22Rv1 (cell line): ENCODE results near the gene ATG7.

Experiments used
- CTCF ChIP-seq: fragments of 450-650 bp; IDR thresholded peaks from 2 replicates; pipeline ENCODE4 v1.5.1; 2017; ENCODE audit warnings: mild to moderate bottlenecking
- ZFX ChIP-seq: fragments of 450-650 bp; IDR thresholded peaks from 2 replicates; pipeline ENCODE4 v1.6.1; 2017; ENCODE audit warnings: antibody characterized with exemption, borderline replicate concordance

GRCh38 chr3:11529281-11529680, 257.1 kb downstream of the ATG7 start:
- TF ChIP-seq CTCF (no peak), ZFX (no peak)
